ENCODE measurements around the gene CACNA2D3.

The CACNA2D3 gene

GRCh38 chr3:54760201-54760600 is 637.8 kb downstream of the CACNA2D3 start:
- TF ChIP-seq CTCF (IDR thresholded peaks at IDR 0.05; ENCODE audit: insufficient read depth, low read depth, low read length, missing control alignments) = no peak
- DNase-seq (ENCODE audit: low read depth) = no peak
- H3K4me3 ChIP-seq (ENCODE audit: low read length) = no peak overlapping the region

- no peak overlapping the region for H3K4me3 ChIP-seq (ENCODE audit: low read length)
- no peak for TF ChIP-seq CTCF (IDR thresholded peaks at IDR 0.05; ENCODE audit: insufficient read depth, low read depth, low read length, missing control alignments)
- DNase-seq (ENCODE audit: low read depth) = no peak
These were observed 639.3 kb downstream of the CACNA2D3 start for GRCh38 chr3:54761637-54762036.

GRCh38 chr3:54764911-54765310 is 642.6 kb downstream of the CACNA2D3 start:
- no peak overlapping the region for H3K4me3 ChIP-seq (ENCODE audit: low read length)
- DNase-seq (ENCODE audit: low read depth) = no peak
- no peak for TF ChIP-seq CTCF (IDR thresholded peaks at IDR 0.05; ENCODE audit: insufficient read depth, low read depth, low read length, missing control alignments)

DNA sequence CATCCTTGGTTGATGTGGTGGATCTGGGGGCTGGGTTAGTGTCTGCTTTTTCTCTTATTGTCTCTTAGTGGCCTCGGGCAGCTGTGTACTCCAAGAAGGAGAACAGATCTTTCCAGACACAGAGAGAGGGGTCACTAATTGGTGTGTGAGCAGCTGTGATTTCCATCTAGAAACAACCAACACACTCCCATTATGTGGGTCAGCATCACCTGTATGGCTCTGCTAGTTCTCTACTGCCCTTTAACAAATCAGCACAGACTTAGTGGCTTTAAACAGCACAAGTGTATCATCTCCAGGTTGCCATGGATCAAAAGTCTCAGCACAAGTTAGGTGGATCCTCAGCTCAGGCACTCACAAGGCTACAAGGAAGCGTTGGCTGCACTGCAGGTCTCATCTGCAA is 648.7 kb downstream of the CACNA2D3 start:
- no peak for TF ChIP-seq CTCF (IDR thresholded peaks at IDR 0.05; ENCODE audit: insufficient read depth, low read depth, low read length, missing control alignments)
- no peak for DNase-seq (ENCODE audit: low read depth)
- no peak overlapping the region for H3K4me3 ChIP-seq (ENCODE audit: low read length)

DNA sequence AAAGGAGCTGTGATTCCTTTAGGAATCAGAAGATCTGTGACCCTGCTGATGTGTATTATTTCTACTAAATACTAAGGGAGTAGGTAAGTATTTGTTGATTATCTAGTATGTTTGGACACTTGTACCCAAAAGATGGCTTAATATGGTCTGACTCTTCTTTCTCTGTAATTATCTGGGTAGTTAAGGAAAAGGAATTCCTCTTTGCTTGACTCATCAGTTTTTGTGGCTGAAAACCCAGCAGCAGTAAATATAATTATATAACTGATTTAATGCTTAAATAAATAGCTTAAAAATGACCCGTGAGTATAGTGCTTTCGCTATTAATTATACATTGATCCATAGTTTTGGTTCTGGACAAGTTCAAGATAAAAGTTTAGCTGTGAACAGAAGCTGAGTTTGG is 649.7 kb downstream of the CACNA2D3 start:
- DNase-seq (ENCODE audit: low read depth) = no peak
- TF ChIP-seq CTCF (IDR thresholded peaks at IDR 0.05; ENCODE audit: insufficient read depth, low read depth, low read length, missing control alignments) = no peak
- H3K4me3 ChIP-seq (ENCODE audit: low read length) = no peak overlapping the region

- no peak overlapping the region for H3K4me3 ChIP-seq (ENCODE audit: low read length)
- TF ChIP-seq CTCF (IDR thresholded peaks at IDR 0.05; ENCODE audit: insufficient read depth, low read depth, low read length, missing control alignments) = no peak
- DNase-seq (ENCODE audit: low read depth) = no peak
These were observed 650.4 kb downstream of the CACNA2D3 start for GRCh38 chr3:54772746-54773145.

DNA sequence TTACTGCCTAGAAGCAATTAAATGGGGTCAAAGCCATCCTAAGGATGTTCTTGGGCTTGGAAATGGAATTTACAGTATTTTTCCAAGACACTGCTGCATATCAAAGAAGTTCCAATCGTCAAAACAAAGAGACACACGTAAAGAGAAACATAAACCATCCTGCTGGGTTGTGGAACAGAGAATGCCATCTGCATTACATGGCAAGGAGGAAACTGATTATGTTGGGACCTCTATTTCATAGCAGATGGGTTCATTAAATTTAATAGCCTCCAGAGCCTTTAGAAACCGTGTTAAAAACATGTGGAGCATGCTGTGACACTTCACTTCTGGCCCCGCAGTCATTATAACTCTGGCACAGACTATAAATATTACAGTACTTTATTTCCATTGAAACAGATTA is 650.9 kb downstream of the CACNA2D3 start:
- no peak overlapping the region for H3K4me3 ChIP-seq (ENCODE audit: low read length)
- no peak for DNase-seq (ENCODE audit: low read depth)
- TF ChIP-seq CTCF (IDR thresholded peaks at IDR 0.05; ENCODE audit: insufficient read depth, low read depth, low read length, missing control alignments) = no peak

Measured in epithelial cell of esophagus (primary cell).